ENCODE results near the gene SIAH1.

- no peak for TF ChIP-seq ZNF76 (tag by site-specific recombination; IDR thresholded peaks at IDR 0.05; ENCODE audit: borderline replicate concordance, low read depth)
- TF ChIP-seq PBX3 (CRISPR knock-in tag; IDR thresholded peaks at IDR 0.05): no peak
- no peak for TF ChIP-seq ZNF223 (tag by site-specific recombination; IDR thresholded peaks at IDR 0.05)
Measured at GRCh38 chr16:48367441-48368049, 17.7 kb downstream of the SIAH1 start.
